ENCODE results near the gene ZC3H10. TPM values are rescaled to one million over a fixed set of nuclear protein-coding genes. Genes with fewer than 3 reads are reported as not detected.

ZC3H10 gene
- total RNA-seq, 1 experiment from 2014 or later = 11.3 TPM

- Mint-ChIP-seq H3K27me3 (ENCODE audit: low read depth) (no peaks in the 10 kb centered on the region), H3K4me1 (peaks cover 24% of the 10 kb centered on the region), H3K36me3 (peaks cover 61% of the 10 kb centered on the region), H3K4me3 (peak overlapping the region; percentile 90), H3K27ac (peak overlapping the region; percentile 86), H3K9me3 (no peaks in the 10 kb centered on the region)
- peak; percentile 26 for DNase-seq (ENCODE audit: low spot score)
- ChIA-PET CTCF (interaction anchor here (0.6 to 2.2 kb wide), 20 partner anchors 13 to 532 kb away, joined by 3 to 36 read pairs (median 6); partner anchors contain the start of genes ANKRD52, CNPY2, ERBB3 and ESYT1), POLR2A (interaction anchor here (0.6 to 2.2 kb wide), 20 partner anchors 10 to 375 kb away, joined by 3 to 34 read pairs (median 6); partner anchors contain the start of genes CNPY2, ERBB3, ESYT1 and PYM1)
- TF ChIP-seq IRF2 (CRISPR knock-in tag; IDR thresholded peaks at IDR 0.05; ENCODE audit: borderline replicate concordance, low read depth) (0 out of 2 replicates have a peak, but pooled peaks have one; percentile 4), JUN (CRISPR knock-in tag; IDR thresholded peaks at IDR 0.05) (no peak), USF1 (CRISPR knock-in tag; IDR thresholded peaks at IDR 0.05) (peak; percentile 53; the same call in 1 of the 2 replicates), ZNF532 (CRISPR knock-in tag; IDR thresholded peaks at IDR 0.05; ENCODE audit: borderline replicate concordance) (no peak), NR3C1 (CRISPR knock-in tag; conservative IDR thresholded peaks at IDR 0.05; ENCODE audit: low read depth) (no peak), TP53 (CRISPR knock-in tag; IDR thresholded peaks at IDR 0.05) (0 out of 2 replicates have a peak, but pooled peaks have one; percentile 15), GABPB1 (CRISPR knock-in tag; IDR thresholded peaks at IDR 0.05) (0 out of 2 replicates have a peak, but pooled peaks have one; percentile 5), ZNF416 (CRISPR knock-in tag; IDR thresholded peaks at IDR 0.05) (no peak), E2F4 (CRISPR knock-in tag; IDR thresholded peaks at IDR 0.05; ENCODE audit: borderline replicate concordance, low read depth) (0 out of 2 replicates have a peak, but pooled peaks have one; percentile 5), ATF1 (CRISPR knock-in tag; IDR thresholded peaks at IDR 0.05) (no peak), FOXP1 (CRISPR knock-in tag; IDR thresholded peaks at IDR 0.05; ENCODE audit: borderline replicate concordance) (no peak; the same call in 1 of the 2 replicates), RELA (CRISPR knock-in tag; IDR thresholded peaks at IDR 0.05; ENCODE audit: borderline replicate concordance) (no peak), NFE2L1 (CRISPR knock-in tag; IDR thresholded peaks at IDR 0.05) (no peak), SMAD3 (CRISPR knock-in tag; IDR thresholded peaks at IDR 0.05; ENCODE audit: borderline replicate concordance) (peak; percentile 12; the same call in 1 of the 2 replicates)
- TF ChIP-seq, protein P1, sequence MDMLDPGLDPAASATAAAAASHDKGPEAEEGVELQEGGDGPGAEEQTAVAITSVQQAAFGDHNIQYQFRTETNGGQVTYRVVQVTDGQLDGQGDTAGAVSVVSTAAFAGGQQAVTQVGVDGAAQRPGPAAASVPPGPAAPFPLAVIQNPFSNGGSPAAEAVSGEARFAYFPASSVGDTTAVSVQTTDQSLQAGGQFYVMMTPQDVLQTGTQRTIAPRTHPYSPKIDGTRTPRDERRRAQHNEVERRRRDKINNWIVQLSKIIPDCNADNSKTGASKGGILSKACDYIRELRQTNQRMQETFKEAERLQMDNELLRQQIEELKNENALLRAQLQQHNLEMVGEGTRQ (CRISPR knock-in tag; IDR thresholded peaks at IDR 0.05) = 0 out of 2 replicates have a peak, but pooled peaks have one; percentile 22
- TF ChIP-seq, protein P2, sequence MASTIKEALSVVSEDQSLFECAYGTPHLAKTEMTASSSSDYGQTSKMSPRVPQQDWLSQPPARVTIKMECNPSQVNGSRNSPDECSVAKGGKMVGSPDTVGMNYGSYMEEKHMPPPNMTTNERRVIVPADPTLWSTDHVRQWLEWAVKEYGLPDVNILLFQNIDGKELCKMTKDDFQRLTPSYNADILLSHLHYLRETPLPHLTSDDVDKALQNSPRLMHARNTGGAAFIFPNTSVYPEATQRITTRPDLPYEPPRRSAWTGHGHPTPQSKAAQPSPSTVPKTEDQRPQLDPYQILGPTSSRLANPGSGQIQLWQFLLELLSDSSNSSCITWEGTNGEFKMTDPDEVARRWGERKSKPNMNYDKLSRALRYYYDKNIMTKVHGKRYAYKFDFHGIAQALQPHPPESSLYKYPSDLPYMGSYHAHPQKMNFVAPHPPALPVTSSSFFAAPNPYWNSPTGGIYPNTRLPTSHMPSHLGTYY (CRISPR knock-in tag; IDR thresholded peaks at IDR 0.05) = 0 out of 2 replicates have a peak, but pooled peaks have one; percentile 44
- ATAC-seq = peak; percentile 1
These were observed 13.1 kb upstream of the ZC3H10 start for GRCh38 chr12:56104815-56105608.

Measured in WTC11 (cell line).